OCI-LY1 (cell line): ENCODE measurements around the gene UQCRFS1.

Experiments used
- EZH2 ChIP-seq: fragments of 200-600 bp; sonication (generic), shearing (Covaris generic); IDR thresholded peaks from 2 replicates; pipeline ENCODE4 v1.8.0; 2017; ENCODE audit warnings: borderline replicate concordance, mixed run types, mild to moderate bottlenecking, antibody characterized with exemption, low read length, moderate library complexity, mixed read lengths
- TF ChIP-seq, protein P1 (sequence below): fragments of 200-600 bp; sonication (generic), shearing (Covaris generic); IDR thresholded peaks from 2 replicates; pipeline ENCODE4 v1.5.1; 2017; ENCODE audit warnings: mild to moderate bottlenecking, antibody characterized with exemption, low read length, moderate library complexity, mixed read lengths

DNA sequence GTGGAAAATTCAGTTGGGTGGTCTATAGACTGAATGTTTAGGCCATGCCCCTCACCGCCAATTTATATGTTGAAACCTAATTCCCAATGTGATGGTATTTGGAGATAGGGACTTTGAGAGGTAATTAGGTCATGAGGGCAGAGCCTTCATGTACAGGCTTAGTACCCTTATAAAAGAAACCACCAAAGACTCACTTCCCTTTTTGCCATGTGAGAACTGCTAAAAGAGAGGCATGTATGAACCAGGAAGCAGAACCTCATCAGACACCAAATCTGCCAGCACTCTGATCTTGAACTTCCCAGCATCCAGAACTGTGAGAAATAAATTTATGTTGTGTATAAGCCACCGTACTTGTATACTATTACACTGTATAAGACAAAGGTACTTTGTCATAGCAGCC, 40.6 kb downstream of the UQCRFS1 start:
- TF ChIP-seq, protein P1, sequence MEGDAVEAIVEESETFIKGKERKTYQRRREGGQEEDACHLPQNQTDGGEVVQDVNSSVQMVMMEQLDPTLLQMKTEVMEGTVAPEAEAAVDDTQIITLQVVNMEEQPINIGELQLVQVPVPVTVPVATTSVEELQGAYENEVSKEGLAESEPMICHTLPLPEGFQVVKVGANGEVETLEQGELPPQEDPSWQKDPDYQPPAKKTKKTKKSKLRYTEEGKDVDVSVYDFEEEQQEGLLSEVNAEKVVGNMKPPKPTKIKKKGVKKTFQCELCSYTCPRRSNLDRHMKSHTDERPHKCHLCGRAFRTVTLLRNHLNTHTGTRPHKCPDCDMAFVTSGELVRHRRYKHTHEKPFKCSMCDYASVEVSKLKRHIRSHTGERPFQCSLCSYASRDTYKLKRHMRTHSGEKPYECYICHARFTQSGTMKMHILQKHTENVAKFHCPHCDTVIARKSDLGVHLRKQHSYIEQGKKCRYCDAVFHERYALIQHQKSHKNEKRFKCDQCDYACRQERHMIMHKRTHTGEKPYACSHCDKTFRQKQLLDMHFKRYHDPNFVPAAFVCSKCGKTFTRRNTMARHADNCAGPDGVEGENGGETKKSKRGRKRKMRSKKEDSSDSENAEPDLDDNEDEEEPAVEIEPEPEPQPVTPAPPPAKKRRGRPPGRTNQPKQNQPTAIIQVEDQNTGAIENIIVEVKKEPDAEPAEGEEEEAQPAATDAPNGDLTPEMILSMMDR = no peak
- TF ChIP-seq EZH2 = no peak
